Vagina (tissue), 2 donors: Measurements from ENCODE around the gene RTF1. TPM values are rescaled to one million over a fixed set of nuclear protein-coding genes. Genes with fewer than 3 reads are reported as not detected.
"Not testable (repeated sequence)": the region's sequence is repeated elsewhere in the genome, so short reads cannot be mapped to it uniquely, and the experiment has no call there.

Experiments
- DNase-seq, 2 donors: peaks; one replicate each; pipeline ENCODE4 v3.0.0-alpha.2; 2017; ENCODE audit errors: extremely low spot score in 2 of 2
- H3K27ac ChIP-seq: fragments of 200-600 bp; sonication (generic); one replicate; pipeline ENCODE4 v1.5.1; 2019
- H3K27me3 ChIP-seq: fragments of 200-600 bp; sonication (generic); one replicate; pipeline ENCODE4 v1.5.1; 2019
- H3K36me3 ChIP-seq, 2 donors: fragments of 200-600 bp; sonication (generic); one replicate each; pipeline ENCODE4 v1.5.1; 2017 to 2019
- H3K4me1 ChIP-seq: fragments of 200-600 bp; sonication (generic); one replicate; pipeline ENCODE4 v1.5.1; 2019
- H3K4me3 ChIP-seq, 2 donors: fragments of 200-600 bp; sonication (generic); 1 replicate in 1 of 2; 2 replicates in 1 of 2; pipeline ENCODE4 v1.5.1; 2016 to 2019
- H3K9me3 ChIP-seq: fragments of 200-600 bp; sonication (generic); one replicate; pipeline ENCODE4 v1.5.1; 2019
- POLR2A ChIP-seq, 2 donors: fragments of 450-650 bp; IDR thresholded peaks; one replicate each; pipeline ENCODE4 v1.6.1; 2017; ENCODE audit warnings: antibody characterized with exemption in 2 of 2, mild to moderate bottlenecking in 2 of 2, moderate library complexity in 2 of 2
- POLR2AphosphoS5 ChIP-seq, 2 donors: sonication (generic); formaldehyde crosslinking; IDR thresholded peaks; one replicate each; pipeline ENCODE4 v1.9.0; 2017; ENCODE audit warnings: antibody characterized with exemption in 2 of 2, mild to moderate bottlenecking in 2 of 2, low read depth in 1 of 2; ENCODE audit not compliant: insufficient read depth in 1 of 2
- intact Hi-C: fragments of 100-400 bp; cut with DNase I; formaldehyde crosslinking; loops from one replicate; pipeline ENCODE4 v1.15.1; 2023
- total RNA-seq: library from RNA; depleted of rRNA; stranded (reverse); fragments of >200 nt; gene quantifications from one replicate; pipeline ENCODE4 v1.2.3, GENCODE V29; 2016
- TF ChIP-seq, protein P1 (sequence below), 3 experiments: fragments of 450-650 bp in 2 of 3; fragments of 200-600 bp in 1 of 3; sonication (generic) in 1 of 3; IDR thresholded peaks; one replicate each; pipeline ENCODE4 v1.5.1; 2017 to 2019; ENCODE audit warnings: antibody characterized with exemption in 3 of 3, mild to moderate bottlenecking in 2 of 3, moderate library complexity in 2 of 3

RTF1 gene
- total RNA-seq, 1 donor from 2014 or later, result 32.2 TPM

DNA sequence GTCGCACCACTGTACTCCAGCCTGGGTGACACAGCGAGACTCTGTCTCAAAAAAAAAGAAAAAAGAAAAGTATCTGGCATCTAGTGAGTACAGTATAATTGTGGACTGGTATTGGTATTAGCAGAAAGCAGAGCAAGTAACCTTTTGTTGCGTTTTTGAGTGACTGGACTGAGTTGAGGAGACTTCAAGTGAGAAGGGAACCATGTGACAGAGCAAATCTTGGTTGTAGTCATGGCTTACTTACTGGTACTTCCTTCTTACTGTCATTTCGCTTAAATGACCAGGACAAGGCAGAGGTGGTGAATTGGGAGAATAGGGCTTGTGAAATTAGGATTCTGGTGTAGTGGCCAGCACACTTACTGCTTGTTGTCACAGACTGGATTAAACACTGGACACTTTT lies 20.6 kb downstream of the RTF1 start:
- H3K36me3 ChIP-seq, result peaks cover 0 to 29% of the 10 kb centered on the region in 2 donors
- no peaks in the 10 kb centered on the region for H3K27me3 ChIP-seq
- H3K9me3 ChIP-seq, result no peaks in the 10 kb centered on the region
- TF ChIP-seq, protein P1, sequence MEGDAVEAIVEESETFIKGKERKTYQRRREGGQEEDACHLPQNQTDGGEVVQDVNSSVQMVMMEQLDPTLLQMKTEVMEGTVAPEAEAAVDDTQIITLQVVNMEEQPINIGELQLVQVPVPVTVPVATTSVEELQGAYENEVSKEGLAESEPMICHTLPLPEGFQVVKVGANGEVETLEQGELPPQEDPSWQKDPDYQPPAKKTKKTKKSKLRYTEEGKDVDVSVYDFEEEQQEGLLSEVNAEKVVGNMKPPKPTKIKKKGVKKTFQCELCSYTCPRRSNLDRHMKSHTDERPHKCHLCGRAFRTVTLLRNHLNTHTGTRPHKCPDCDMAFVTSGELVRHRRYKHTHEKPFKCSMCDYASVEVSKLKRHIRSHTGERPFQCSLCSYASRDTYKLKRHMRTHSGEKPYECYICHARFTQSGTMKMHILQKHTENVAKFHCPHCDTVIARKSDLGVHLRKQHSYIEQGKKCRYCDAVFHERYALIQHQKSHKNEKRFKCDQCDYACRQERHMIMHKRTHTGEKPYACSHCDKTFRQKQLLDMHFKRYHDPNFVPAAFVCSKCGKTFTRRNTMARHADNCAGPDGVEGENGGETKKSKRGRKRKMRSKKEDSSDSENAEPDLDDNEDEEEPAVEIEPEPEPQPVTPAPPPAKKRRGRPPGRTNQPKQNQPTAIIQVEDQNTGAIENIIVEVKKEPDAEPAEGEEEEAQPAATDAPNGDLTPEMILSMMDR (IDR thresholded peaks at IDR 0.05), result no peak
- no peak for TF ChIP-seq POLR2A (IDR thresholded peaks at IDR 0.05)
- TF ChIP-seq POLR2AphosphoS5 (IDR thresholded peaks at IDR 0.05; ENCODE audit: insufficient read depth in 1 of 2, low read depth in 1 of 2), result no peak
- DNase-seq, result no peak
- no peak overlapping the region for H3K27ac ChIP-seq
- no peaks in the 10 kb centered on the region for H3K4me1 ChIP-seq
- intact Hi-C loops, result no loop called here
- no peak overlapping the region for H3K4me3 ChIP-seq

DNA sequence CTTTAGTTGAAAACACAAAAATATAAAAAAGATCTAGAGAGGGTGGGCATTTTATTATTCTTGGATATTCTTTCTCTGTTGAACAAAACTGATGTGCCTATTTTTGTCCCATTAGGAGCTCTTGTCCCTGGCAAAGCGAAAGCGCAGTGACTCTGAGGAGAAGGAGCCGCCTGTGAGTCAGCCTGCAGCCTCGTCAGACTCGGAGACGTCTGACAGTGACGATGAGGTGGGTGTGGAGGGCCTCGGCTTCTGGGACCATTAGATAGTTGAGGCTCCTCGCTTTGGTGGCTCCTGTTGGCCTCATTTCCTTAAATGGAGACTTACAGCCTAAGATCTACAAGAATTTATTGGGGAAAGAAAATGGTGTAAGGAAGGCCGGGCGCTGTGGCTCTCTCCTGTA lies 21.3 kb downstream of the RTF1 start:
- intact Hi-C loops, result no loop called here
- Histone ChIP-seq H3K4me1 (no peaks in the 10 kb centered on the region), H3K27me3 (no peaks in the 10 kb centered on the region), H3K27ac (no peak overlapping the region), H3K4me3 (no peak overlapping the region), H3K36me3 (peaks cover 0 to 29% of the 10 kb centered on the region in 2 donors), H3K9me3 (no peaks in the 10 kb centered on the region)
- TF ChIP-seq POLR2AphosphoS5 (IDR thresholded peaks at IDR 0.05; ENCODE audit: insufficient read depth in 1 of 2, low read depth in 1 of 2) (no peak), POLR2A (IDR thresholded peaks at IDR 0.05) (no peak)
- TF ChIP-seq, protein P1 (IDR thresholded peaks at IDR 0.05), result no peak
- DNase-seq, result no peak

DNA sequence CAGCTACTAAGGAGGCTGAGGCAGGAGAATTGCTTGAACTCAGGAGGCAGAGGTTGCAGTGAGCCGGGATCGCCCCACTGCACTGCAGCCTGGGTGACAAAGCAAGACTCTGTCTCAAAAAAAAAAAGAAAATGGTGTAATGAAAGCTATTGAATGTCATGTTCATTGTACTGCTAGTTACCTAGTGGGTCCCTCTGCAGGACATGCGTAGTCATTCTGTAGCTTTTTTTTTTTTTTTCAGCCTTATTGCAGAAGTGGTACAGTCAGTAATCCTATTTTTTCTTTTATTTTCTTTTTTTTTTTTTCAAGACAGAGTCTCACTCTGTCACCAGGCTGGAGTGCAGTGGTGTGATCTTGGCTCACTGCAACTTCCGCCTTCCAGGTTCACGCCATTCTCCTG lies 21.9 kb downstream of the RTF1 start:
- DNase-seq, result not testable (repeated sequence)
- H3K36me3 ChIP-seq, result peaks cover 0 to 29% of the 10 kb centered on the region in 2 donors

DNA sequence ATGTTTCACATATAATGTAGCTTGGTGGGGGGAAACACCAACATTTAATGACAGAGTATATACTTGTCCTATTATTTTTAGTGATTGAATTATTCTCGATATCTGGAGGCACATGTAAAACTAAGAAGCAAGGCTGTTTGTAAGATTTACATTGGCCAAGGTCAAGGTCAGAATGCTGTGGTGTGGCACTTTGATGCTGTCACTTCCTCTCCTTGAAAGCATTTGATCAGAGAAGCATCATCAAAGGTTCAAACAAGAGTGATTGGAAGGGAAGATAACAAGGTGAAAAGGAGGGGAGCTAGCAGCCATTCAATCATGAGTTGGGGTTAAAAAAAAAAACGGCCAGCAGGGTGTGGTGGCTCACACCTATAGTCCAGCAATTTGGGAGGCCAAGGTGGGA lies 26.4 kb downstream of the RTF1 start:
- no peak for DNase-seq
- Histone ChIP-seq H3K4me3 (no peak overlapping the region), H3K27me3 (no peaks in the 10 kb centered on the region), H3K9me3 (no peaks in the 10 kb centered on the region), H3K27ac (no peak overlapping the region), H3K36me3 (peaks cover 0 to 25% of the 10 kb centered on the region in 2 donors), H3K4me1 (no peaks in the 10 kb centered on the region)
- no peak for TF ChIP-seq POLR2AphosphoS5 (IDR thresholded peaks at IDR 0.05; ENCODE audit: insufficient read depth in 1 of 2, low read depth in 1 of 2)
- intact Hi-C loops, result no loop called here

More for the DNA sequence above, 21.9 kb downstream of the RTF1 start:
- H3K4me1 ChIP-seq, H3K4me3 ChIP-seq, H3K27ac ChIP-seq, H3K9me3 ChIP-seq, H3K27me3 ChIP-seq, intact Hi-C loops: not testable (repeated sequence)

DNA sequence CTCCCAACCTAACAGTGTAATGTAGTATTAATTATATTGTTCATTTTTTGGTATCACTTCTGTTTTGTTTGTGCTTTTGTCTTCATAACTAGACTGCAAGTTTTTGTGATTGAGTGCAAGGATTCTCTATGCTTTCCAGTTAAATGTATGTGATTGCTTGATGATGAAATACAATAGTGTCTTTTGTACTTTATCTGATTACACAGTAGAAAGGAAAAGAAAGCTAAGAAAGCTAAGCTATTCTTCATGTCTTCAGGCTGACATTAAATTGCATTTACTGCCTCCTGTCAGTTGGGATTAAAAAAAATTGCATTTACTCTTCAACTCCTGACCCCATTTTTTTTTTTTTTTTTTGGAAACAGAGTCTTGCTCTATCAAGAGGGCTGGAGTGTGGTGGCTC lies 28.5 kb downstream of the RTF1 start:
- Histone ChIP-seq H3K27ac (no peak overlapping the region), H3K36me3 (peaks cover 0 to 8% of the 10 kb centered on the region in 2 donors), H3K4me1 (no peaks in the 10 kb centered on the region), H3K27me3 (no peaks in the 10 kb centered on the region), H3K9me3 (no peaks in the 10 kb centered on the region), H3K4me3 (no peak overlapping the region)
- intact Hi-C loops, result no loop called here
- no peak for DNase-seq
- TF ChIP-seq, protein P1 (IDR thresholded peaks at IDR 0.05), result no peak
- TF ChIP-seq POLR2A (IDR thresholded peaks at IDR 0.05), result no peak
- TF ChIP-seq POLR2AphosphoS5 (IDR thresholded peaks at IDR 0.05; ENCODE audit: insufficient read depth in 1 of 2, low read depth in 1 of 2), result no peak

DNA sequence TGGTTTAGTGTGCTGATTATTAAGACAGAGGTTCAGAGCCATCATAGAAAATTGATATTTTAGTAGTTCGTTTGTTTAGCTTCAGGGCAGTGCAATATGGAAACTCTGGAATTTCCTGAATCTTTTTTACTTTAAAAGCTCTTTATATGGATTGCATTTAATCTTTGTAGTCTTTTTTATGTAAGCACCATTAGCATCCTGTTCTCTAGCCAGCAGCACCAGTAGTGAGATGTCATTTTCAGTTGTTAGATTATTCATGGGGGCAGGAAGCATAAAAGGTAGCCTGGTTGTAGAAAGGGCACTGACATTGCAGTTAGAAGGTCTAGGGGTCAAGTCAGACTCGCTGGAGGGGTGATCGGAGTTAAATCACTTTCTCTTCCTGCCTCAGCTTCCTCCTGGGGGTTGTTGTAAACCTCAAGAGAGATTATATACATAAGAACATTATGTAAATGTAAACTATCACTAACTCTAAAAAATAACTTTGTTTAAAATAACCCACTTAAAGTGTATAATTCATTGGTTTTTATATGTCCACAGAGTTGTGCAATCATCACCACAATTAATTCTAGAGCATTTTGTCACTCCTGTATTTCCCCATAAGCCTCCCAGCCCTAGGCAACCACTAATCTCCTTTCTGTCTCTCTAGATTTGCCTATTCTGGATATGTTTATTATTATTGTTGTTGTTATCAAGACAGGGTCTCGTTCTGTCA lies 45.3 kb downstream of the RTF1 start:
- Histone ChIP-seq H3K36me3 (peaks cover 0 to 48% of the 10 kb centered on the region in 2 donors), H3K27ac (no peak overlapping the region), H3K27me3 (no peaks in the 10 kb centered on the region), H3K4me1 (no peaks in the 10 kb centered on the region), H3K4me3 (no peak overlapping the region), H3K9me3 (no peaks in the 10 kb centered on the region)
- intact Hi-C loops, result no loop called here
- TF ChIP-seq, protein P1 (IDR thresholded peaks at IDR 0.05), result no peak
- TF ChIP-seq POLR2A (IDR thresholded peaks at IDR 0.05) (no peak), POLR2AphosphoS5 (IDR thresholded peaks at IDR 0.05; ENCODE audit: insufficient read depth in 1 of 2, low read depth in 1 of 2) (no peak)
- DNase-seq, result no peak
